Measurements from ENCODE around the gene LIPF. TPM values are rescaled to one million over a fixed set of nuclear protein-coding genes. Genes with fewer than 3 reads are reported as not detected.

The LIPF gene
- total and polyA plus RNA-seq, 2 of the 4 experiments (the other 2 are of a cell fraction) = not detected

- H4K5ac ChIP-seq (ENCODE audit: low read depth, low read length) = no peak overlapping the region
- no peak overlapping the region for H2AFZ ChIP-seq (replicated peaks; ENCODE audit: low read length, poor library complexity)
- no peaks in the 10 kb centered on the region for H4K20me1 ChIP-seq (ENCODE audit: insufficient read depth, low read length)
- H3K27ac ChIP-seq (ENCODE audit: insufficient read depth, low read length) = no peak overlapping the region
- intact Hi-C loops (cut with micrococcal nuclease) (no loop called here), dilution Hi-C loops (cut with HindIII; ENCODE audit: low sequenced_read_pairs, unreplicated experiment) (no loop called here), in situ Hi-C loops (cut with MboI; ENCODE audit: low sequenced_read_pairs) (no loop called here)
- H3K18ac ChIP-seq (ENCODE audit: low read depth, low read length) = no peak overlapping the region
- no peaks in the 10 kb centered on the region for H3K9me1 ChIP-seq (ENCODE audit: insufficient read depth, low read length)
- BruUV-seq (replicated peaks) = no TSS peak
- 0 out of 2 replicates have a peak overlapping the region, but pooled peaks have one; percentile 29 for H3K14ac ChIP-seq (replicated peaks; ENCODE audit: low read depth, low read length)
- no peak overlapping the region for H2AK9ac ChIP-seq (replicated peaks; ENCODE audit: low read depth, low read length, poor library complexity)
- no peak overlapping the region for H4K91ac ChIP-seq (ENCODE audit: insufficient read depth, low read depth, low read length)
- no peaks in the 10 kb centered on the region for H3K36me3 ChIP-seq (ENCODE audit: control insufficient read depth, insufficient read depth, low read length)
- no peak overlapping the region for H3K4me3 ChIP-seq (ENCODE audit: insufficient read depth, low read depth, low read length)
- H2BK120ac ChIP-seq (ENCODE audit: low read depth, low read length) = no peak overlapping the region
- no peak overlapping the region for H3K4me2 ChIP-seq (ENCODE audit: low read depth, low read length)
- no peaks in the 10 kb centered on the region; the same call in 1 of the 2 replicates for H3K27me3 ChIP-seq (ENCODE audit: control insufficient read depth, insufficient read depth, low read length)
- no peak for ATAC-seq (ENCODE audit: low read depth)
- CTCF ChIA-PET = interaction anchor here (0.6 kb wide), 1 partner anchor 87 kb away, joined by 5 read pairs; no protein-coding TSS in a partner anchor
- DNase-seq = no peak
- no peak overlapping the region for H2BK5ac ChIP-seq (ENCODE audit: low read depth, low read length, poor library complexity, severe bottlenecking)
- H2BK15ac ChIP-seq (ENCODE audit: low read depth, low read length) = no peak overlapping the region
- H3K9me3 ChIP-seq (ENCODE audit: control insufficient read depth, insufficient read depth, low read length) = no peaks in the 10 kb centered on the region
- no peak overlapping the region for H3K9ac ChIP-seq (ENCODE audit: low read depth, low read length)
- TF ChIP-seq, protein P1, sequence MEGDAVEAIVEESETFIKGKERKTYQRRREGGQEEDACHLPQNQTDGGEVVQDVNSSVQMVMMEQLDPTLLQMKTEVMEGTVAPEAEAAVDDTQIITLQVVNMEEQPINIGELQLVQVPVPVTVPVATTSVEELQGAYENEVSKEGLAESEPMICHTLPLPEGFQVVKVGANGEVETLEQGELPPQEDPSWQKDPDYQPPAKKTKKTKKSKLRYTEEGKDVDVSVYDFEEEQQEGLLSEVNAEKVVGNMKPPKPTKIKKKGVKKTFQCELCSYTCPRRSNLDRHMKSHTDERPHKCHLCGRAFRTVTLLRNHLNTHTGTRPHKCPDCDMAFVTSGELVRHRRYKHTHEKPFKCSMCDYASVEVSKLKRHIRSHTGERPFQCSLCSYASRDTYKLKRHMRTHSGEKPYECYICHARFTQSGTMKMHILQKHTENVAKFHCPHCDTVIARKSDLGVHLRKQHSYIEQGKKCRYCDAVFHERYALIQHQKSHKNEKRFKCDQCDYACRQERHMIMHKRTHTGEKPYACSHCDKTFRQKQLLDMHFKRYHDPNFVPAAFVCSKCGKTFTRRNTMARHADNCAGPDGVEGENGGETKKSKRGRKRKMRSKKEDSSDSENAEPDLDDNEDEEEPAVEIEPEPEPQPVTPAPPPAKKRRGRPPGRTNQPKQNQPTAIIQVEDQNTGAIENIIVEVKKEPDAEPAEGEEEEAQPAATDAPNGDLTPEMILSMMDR (conservative IDR thresholded peaks at IDR 0.05; ENCODE audit: low read depth, low read length) = no peak
- no peak for TF ChIP-seq SMC3 (IDR thresholded peaks at IDR 0.05; ENCODE audit: low read depth, low read length)
- no peak for TF ChIP-seq NFE2L2 (IDR thresholded peaks at IDR 0.05; ENCODE audit: low read depth, low read length)
- TF ChIP-seq CHD1 (IDR thresholded peaks at IDR 0.05; ENCODE audit: low read depth, low read length) = no peak
- no peaks in the 10 kb centered on the region for H3K79me1 ChIP-seq (ENCODE audit: low read depth in 1 of 2, low read length in 2 of 2)
- no peaks in the 10 kb centered on the region; the same call in 1 of the 2 replicates for H3K4me1 ChIP-seq (ENCODE audit: control insufficient read depth, insufficient read depth, low read length)
- no peak overlapping the region for H4K8ac ChIP-seq (ENCODE audit: low read depth in 2 of 2, low read length in 2 of 2)
- H3K56ac ChIP-seq (ENCODE audit: extremely low read depth, insufficient read depth, low read length) = no peak overlapping the region
- no CpG with 5 or more reads among the region's 2 CpGs for WGBS, 2 experiments (ENCODE audit: extremely low coverage in 2 of 2, insufficient read length in 1 of 2)
- H2BK20ac ChIP-seq (ENCODE audit: low read depth, low read length) = no peak overlapping the region
- POLR2A ChIA-PET (ENCODE audit: unreplicated experiment) = no interaction called here
- H3K23ac ChIP-seq (ENCODE audit: low read depth, low read length) = no peak overlapping the region
- no peak overlapping the region for H2AK5ac ChIP-seq (ENCODE audit: low read depth, low read length)
- no peak overlapping the region for H3K4ac ChIP-seq (ENCODE audit: low read depth, low read length)
Observed at GRCh38 chr10:88670497-88670896, 6.3 kb downstream of the LIPF start.
